NCI-H2081 treated with DMSO at 0.1 percent for 48 hours (cell line): Measurements from ENCODE around the gene PRKAB1.
"Not testable (repeated sequence)": the region's sequence is repeated elsewhere in the genome, so short reads cannot be mapped to it uniquely, and the experiment has no call there.

ENCODE experiments used
- DNase-seq: peaks from one replicate; lab custom pipeline; 2025; lab: John Stamatoyannopoulos, UW

PRKAB1 gene, protein sequence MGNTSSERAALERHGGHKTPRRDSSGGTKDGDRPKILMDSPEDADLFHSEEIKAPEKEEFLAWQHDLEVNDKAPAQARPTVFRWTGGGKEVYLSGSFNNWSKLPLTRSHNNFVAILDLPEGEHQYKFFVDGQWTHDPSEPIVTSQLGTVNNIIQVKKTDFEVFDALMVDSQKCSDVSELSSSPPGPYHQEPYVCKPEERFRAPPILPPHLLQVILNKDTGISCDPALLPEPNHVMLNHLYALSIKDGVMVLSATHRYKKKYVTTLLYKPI

DNA sequence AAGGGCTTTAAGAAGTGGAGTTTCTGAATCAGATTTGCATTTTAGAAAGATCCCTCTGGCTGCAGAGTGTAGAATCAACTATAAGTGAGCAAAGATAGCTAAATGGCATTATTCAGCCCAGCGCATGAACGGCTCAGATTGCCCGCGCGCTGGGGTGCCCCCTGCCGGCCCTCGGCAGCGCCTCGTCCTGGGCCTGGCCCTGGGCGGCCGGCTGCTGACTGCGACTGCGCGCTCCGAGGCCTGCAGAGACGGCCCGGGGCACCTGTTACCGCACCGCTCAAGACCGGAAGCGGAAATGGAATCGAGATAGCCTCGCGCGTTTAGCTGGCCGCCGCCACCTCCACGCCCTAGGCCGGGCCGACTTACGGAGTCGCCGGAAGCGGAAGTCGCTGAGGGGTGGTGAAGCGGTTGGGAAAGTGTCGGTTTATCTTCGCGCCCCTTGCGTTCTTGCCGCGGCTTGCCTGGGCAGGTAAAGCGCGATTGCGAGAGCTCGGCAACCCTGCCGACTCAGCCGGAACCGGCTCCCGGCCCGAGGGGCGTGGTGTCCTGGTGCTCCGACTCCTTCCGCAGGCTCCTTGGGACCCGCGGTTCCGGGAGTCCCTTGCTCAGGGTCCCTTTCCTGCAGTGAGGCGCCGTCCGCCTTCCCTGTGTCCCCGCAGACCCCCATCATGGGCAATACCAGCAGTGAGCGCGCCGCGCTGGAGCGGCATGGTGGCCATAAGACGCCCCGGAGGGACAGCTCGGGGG lies at the start of gene PRKAB1:
PRKAB1 (plus strand) TSS at position 557 of the 747 bp plus-strand sequence; CDS start at position 669, 112 bp downstream.
- peak; percentile 83 for DNase-seq

DNA sequence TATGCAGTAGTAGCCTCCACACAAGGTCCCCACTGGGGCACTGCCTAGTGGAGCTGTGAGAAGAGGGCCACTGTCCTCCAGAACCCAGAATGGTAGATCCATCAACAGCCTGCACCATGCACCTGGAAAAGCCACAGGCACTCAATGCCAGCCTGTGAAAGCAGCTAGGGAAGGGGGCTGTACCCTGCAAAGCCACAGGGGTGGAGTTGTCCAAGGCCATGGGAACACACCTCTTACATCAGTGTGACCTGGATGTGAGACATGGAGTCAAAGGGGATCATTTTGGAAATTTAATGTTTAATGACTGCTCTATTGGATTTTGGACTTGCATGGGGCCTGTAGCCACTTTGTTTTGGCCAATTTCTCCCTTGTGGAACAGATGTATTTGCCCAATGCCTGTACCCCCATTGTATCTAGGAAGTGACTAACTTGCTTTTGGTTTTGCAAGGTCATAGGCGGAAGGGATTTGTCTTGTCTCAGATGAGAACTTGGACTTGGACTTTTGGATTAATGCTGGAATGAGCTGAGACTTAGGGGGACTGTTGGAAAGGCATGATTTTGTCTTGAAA lies 49.5 kb upstream of the PRKAB1 start:
- not testable (repeated sequence) for DNase-seq

DNA sequence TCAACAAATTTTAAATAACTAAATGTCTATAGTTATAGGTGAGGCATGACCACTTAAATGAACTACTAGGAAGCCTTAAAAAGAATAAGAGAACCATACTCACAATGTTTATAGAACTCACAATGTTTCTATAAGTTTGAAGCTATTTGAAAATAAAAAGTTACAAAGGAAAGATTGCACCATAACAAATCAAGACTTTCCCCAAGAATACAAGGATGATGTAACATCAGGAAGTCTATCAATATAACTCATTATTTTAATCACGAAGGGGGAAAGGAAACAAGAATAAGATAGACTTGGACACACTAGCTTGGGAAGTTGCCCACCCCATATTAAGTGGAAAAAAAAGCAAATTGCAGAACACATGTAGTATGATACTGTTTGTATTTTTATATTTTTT lies 47.4 kb upstream of the PRKAB1 start:
- no peak for DNase-seq

- DNase-seq, result no peak
These were observed 46.1 kb upstream of the PRKAB1 start for GRCh38 chr12:119621878-119622277.

DNA sequence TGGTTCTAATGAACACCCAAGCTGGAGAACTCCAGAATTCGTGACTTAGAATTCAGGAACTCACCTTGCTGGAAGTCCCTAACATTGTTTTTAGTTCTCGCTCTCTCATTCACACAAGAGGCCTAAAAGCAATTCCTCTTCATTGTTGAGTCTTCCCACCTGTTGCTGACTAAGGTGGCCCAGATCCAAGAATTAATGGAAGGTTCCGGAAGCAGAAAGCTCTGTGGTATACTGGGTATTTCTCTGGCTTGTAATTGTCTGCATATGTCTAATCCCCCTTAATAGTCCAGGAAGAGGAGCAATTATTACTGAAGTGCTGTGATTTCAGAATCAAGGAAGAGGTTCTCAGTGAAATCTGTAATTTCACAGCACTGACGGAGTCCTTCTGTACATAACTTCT lies 43.0 kb upstream of the PRKAB1 start:
- DNase-seq, result no peak

GRCh38 chr12:119627019-119627643 lies 40.8 kb upstream of the PRKAB1 start:
- DNase-seq, result no peak

DNA sequence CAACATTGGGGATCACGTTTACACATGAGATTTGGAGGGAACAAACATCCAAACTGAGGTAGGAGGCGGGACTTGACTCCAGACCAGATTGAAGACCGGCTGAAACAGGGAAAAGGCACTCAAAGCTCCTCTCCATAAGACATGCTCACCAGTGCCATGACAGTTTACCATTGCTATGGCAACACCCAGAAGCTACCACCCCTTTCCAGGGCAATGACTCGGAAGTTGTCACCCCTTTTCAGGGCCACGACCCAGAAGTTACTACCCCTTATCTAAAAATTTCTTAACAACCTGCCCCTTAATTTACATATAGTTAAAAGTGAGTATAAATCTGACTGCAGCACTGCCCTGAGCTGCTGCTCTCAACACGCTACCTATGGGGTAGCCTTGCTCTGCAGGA lies 40.2 kb upstream of the PRKAB1 start:
- no peak for DNase-seq

DNA sequence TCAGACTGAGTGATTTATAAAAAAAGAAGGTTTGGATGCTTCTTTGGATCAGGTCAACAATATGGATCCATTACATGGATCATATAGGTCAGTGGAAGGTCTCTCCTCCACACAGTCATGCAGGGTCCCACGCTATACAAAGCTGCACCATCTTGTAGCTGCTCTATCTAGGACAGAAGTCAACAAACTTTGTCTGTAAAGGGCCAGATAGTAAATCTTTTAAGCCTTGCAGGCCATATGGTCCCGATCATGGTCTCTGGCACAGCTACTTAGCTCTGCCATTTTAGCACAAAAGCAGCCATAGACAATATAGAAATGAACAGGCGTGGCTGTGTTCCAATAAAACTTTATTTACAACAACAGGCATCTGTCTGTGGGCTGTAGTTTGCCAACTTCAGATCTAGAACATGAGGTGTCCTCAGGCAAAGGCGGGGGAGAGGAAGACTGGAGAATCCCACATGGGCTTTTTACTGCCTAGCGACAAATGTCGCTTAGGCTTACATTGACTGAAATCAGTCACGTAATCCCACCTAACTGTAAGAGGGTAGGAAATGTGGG lies 37.6 kb upstream of the PRKAB1 start:
- no peak for DNase-seq

DNA sequence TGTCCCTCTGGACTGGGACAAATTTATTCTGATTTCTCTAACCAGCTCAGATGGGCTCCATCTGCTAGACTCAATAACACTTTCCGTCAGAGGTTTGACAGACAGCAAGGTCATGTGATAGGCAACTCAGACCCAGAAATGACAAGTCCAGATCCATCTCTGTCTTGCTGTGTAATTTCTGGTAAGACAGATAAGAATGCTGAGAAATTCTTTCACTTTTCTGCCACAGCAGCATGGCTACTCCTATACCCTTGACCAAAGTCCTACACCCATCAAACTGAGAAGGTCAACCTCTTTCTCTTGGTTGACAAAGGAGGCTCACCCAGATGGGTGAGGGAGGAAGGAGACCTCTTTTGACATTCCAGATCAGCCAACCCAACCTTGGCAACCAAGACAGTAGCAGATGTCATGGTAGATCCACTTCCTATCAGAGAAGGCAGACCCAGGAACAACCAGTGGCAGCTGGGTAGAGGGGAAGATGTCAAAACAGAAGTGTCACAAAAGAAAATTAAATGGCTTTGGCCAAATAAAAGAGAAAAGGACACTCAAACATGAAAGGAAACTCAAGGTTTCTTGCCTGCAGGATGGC lies 36.9 kb upstream of the PRKAB1 start:
- no peak for DNase-seq

DNA sequence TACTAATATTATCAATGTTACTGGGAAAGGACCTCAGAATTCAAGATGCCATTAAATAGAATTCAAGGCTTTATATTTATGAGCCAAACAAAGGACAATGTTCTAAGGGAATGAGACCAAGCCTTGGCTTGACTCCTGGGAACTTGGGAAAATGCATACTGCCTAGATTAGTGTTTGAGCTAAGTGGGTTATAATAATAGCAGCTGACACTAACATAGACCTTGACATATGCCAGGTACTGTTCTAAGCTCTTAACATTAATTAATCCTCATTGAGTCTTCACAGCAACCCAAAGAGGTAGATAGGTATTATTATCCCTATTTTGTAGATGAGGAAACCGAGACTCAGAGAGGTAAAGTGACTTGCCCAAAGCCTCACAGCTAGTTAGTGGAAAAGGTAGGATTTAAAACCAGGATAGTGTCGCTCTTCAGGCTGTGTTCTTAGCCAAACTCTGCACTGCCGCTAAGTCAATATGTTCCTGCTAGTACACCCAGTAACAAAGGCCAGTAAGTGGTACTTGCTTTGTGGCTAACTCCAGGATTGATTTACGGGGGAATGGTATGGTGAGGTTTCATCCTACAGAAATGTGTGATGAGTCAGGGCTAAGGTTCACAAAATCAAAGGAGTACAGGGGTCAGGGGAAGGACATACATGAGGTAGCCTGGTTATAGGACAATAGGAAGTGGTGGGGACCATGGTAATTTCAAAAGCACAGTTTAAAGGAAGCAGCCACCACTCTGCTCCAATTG lies 35.8 kb upstream of the PRKAB1 start:
- no peak for DNase-seq

DNA sequence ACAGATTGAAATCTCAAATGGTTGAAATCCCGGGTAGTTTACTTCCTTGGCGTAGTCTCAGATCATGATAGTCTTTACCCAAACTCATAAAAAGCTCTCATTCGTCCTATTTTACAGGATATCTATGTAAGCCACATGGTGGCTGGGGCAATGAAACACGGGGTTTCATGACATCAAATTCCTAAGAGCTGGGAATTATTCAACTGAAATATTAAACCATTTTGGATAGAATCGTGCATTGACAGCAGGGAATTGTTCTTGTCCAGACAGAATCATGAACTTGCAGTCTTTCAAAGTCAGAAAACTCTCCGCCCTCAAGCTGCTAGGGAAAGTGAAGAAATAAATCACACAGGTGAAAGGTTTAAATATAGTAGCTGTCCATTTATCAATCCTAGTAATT lies 33.2 kb upstream of the PRKAB1 start:
- DNase-seq, result no peak

DNA sequence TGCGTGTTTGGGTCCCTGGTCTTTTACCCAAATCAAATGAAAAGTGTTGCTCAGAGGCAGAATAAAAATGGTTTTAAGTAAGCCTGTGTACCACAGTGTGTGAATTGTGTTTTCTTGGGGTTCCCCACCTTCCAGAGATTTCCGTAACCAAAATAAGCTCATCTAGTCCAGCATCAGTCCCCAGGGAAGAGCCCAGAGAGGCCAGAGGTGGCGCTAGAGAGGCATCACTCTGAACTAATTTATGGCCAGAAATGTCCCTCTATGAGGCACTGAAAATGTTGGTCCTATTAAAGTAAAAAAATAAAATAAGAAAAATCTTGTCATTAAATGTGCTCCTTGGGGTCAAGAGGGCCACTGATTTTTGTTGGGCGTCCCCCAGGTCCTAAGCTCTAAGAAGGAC lies 24.9 kb upstream of the PRKAB1 start:
- DNase-seq, result no peak

GRCh38 chr12:119644930-119645329 lies 23.0 kb upstream of the PRKAB1 start:
- DNase-seq, result no peak

GRCh38 chr12:119645535-119646059 lies 22.3 kb upstream of the PRKAB1 start:
- no peak for DNase-seq

GRCh38 chr12:119649202-119649808 lies 18.6 kb upstream of the PRKAB1 start:
- DNase-seq, result no peak

DNA sequence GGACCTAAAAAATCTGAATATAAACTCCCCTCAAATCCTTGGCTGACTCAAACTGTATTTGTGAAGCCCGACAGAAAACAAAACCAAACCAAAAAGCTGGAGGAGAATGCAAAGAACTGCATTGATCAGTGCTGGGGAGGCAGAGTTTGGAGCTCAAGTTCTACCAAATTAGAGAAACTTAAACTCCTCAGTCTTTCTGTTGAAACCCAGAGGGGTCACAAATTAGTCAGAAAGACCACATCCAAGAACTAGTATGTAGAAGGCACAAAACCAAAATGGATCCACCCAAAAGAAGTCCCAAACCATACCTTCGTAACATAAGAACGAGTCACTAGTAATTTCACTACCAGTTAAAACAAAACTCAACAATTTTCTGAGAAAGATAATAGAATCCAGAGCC lies 15.3 kb upstream of the PRKAB1 start:
- no peak for DNase-seq

- not testable (repeated sequence) for DNase-seq
These were observed 10.9 kb upstream of the PRKAB1 start for GRCh38 chr12:119657001-119657400.

- DNase-seq, result not testable (repeated sequence)
These were observed 9.8 kb upstream of the PRKAB1 start for GRCh38 chr12:119658166-119658565.

GRCh38 chr12:119659289-119659897 lies 8.5 kb upstream of the PRKAB1 start:
- DNase-seq, result no peak

DNA sequence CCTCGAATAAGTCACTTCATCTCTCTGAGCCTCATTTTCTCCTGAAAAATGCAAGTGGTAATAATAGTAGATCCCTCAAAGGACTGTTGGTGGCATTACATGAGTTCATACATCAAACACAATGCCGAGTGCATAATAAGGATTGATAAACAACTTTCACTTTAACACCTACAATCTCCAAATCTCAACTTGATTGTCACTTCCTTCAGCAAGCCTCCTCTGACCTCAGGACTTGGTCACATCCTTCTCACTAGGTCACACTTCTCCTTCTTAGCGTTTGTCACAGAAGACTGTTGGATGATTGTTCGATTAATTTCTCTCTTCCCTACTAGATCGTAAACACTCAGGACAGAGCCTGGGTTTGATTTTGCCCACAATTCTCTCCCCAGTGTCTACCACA lies 7.9 kb upstream of the PRKAB1 start:
- DNase-seq, result no peak
